ENCODE data around the gene FN1.
A peak's percentile ranks its signal among the peaks of the same experiment; 100 is the strongest.

Gene FN1

GRCh38 chr2:215435870-215436704, at the start of gene FN1:
Gene FN1, minus strand, starts transcription at chr2:215436068. Its CDS starts 266 bp downstream, at chr2:215435802.
- peak; percentile 88 for DNase-seq (ENCODE audit: low read depth)

GRCh38 chr2:215485032-215485431, 49.2 kb upstream of the FN1 start:
- DNase-seq (ENCODE audit: low read depth), result no peak

GRCh38 chr2:215484570-215484969, 48.7 kb upstream of the FN1 start:
- no peak for DNase-seq (ENCODE audit: low read depth)

GRCh38 chr2:215483431-215483830, 47.6 kb upstream of the FN1 start:
- DNase-seq (ENCODE audit: low read depth), result no peak

GRCh38 chr2:215479536-215480240, 43.8 kb upstream of the FN1 start:
- DNase-seq (ENCODE audit: low read depth), result no peak

DNA sequence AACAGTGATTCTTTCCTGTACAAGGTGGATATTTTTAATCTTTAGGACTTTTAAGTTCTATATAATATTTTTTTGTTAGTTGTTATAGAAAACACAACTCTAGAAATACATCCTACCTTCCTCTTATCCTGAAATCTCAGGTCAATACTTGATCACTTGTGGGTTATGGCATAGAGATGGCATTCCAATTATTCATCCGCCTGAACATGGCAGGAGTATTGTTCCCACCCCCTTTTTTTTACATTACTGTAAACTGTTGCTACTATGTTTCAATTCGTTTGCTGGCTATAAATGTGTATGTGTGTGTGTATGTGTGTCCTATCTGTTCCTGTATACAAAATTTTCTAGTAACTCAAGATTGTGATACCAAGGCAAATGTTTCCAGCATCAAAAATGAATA, 43.3 kb upstream of the FN1 start:
- no peak for DNase-seq (ENCODE audit: low read depth)

- DNase-seq (ENCODE audit: low read depth), result no peak
These were observed 40.6 kb upstream of the FN1 start for GRCh38 chr2:215476424-215476823.

GRCh38 chr2:215466097-215466909, 30.4 kb upstream of the FN1 start:
- no peak for DNase-seq (ENCODE audit: low read depth)

DNA sequence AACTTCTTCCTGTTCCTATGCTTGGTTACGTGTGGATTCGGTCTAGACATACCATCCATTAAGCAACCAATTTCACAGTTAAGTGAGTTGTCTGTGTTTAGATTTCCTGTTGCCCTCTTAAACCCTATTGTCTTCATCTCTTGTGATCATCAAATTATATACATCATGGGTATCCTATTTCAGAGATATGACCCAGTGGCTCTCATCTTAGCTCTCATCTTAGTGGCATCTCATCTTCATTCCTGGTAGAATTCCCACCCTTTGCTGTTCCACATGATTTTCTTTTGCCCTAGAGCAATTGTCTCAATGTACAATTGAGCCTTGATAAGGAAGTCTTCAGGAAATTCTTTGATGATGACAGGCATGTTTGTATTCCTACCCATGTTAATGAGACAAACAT, 29.4 kb upstream of the FN1 start:
- no peak for DNase-seq (ENCODE audit: low read depth)

DNA sequence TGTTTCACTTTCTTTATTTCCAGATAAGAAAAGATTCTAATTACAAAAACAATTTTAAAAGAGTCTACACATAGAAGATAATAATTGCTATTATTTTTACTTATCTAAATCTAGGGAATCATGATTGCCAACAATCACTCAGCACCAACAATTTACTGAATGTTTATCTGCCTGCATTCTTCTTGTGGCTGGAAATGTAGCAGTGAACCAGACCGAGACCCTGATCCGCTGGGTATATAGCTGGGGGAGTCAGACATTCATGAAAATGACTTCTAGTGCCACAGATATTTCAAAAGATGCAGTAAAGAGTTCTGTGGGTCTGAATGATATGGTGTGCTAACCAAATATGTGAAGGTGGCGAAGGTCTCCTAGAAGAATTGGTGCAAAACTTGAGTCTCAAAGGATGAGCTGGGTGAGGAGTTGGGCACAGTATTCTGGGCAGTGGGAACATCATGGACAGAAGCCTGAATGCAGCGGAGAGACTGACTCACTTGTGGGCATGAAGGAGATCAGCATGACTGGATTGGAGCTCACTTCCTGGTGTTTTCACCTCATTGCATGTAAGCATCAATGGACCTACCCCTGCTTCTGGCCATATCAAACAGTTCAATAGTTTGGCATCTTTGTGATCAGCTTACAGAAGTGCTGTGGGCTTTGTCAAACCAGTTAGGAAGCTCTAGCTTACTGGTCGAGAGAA, 26.1 kb upstream of the FN1 start:
- DNase-seq (ENCODE audit: low read depth), result no peak

- peak; percentile 91 for DNase-seq (ENCODE audit: low read depth)
These were observed 25.0 kb upstream of the FN1 start for GRCh38 chr2:215460682-215461382.

DNA sequence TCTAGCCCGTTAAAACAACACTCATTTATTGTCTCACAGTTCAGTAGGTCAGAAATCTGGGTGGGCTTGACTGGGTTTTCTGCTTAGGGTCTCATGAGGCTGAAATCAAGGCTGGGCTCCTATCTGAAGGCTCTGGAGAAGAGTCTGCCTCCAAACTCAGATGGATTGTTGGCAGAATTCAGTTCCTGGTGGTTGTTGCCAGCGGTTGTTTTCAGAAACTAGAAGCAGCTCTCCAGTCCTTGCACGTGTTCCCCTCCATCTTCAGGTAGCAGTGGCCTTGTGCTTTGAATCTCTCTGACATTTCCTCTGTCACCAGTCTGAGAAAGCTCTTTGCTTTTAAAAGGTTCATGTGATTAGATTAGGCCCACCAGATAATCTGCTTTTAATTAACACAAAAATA, 20.1 kb upstream of the FN1 start:
- no peak for DNase-seq (ENCODE audit: low read depth)

GRCh38 chr2:215454519-215455246, 18.8 kb upstream of the FN1 start:
- DNase-seq (ENCODE audit: low read depth), result no peak

DNA sequence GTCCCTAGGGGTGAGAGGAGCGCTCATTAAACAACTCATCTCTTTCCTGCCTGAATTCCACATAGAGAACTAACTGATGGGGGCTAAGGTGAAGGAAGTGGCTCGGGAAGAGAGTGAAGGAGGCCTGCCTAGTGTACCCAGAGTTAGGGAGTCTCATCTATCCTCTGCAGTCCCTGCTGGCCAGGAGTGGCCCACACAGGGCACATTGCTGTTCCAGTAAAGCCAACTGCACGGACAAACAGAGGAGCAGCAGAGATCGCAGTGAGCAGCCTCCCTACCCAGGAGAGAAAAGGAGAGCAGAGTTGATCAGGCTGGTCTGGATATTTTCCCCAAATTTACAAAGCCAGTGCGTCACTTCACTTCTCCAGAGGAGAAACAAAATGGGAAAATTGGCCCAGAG, 16.9 kb upstream of the FN1 start:
- DNase-seq (ENCODE audit: low read depth), result no peak

GRCh38 chr2:215451012-215451756, 15.3 kb upstream of the FN1 start:
- DNase-seq (ENCODE audit: low read depth), result no peak

DNA sequence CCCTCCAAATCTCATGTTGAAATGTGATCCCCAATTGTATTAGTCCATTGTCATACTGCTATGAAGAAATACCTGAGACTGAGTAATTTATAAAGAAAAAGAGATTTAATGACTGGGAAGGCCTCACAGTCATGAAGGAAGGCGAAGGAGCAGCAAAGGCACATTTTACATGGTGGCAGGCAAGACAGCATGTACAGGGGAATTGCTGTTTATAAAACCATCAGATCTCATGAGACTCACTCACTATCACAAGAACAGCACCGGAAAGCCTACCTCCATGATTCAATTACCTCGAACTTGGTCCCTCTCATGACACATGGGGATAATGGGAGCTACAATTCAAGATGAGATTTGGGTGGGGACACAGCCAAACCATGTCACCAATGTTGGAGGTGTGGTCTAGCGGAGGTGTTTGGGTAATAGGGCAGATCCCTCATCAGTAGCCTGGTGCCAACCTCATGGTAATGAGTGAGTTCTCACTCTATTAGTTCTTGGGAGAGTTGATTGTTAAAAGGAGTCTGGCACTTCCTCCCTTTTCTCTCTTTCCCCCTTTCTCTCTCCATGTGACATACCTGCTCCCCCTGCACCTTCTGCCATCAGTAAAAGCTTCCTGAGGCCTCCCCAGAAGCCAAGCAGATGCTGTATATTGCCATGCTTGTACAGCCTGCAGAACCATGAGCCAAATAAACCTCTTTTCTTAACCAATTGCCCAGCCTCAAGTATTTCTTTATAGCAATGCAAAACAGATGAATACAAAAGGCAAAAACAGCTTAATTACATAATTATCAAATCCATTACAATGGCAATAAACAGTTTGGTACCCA, 14.5 kb upstream of the FN1 start:
- no peak for DNase-seq (ENCODE audit: low read depth)

- DNase-seq (ENCODE audit: low read depth), result no peak
These were observed 11.8 kb upstream of the FN1 start for GRCh38 chr2:215447673-215448081.

DNA sequence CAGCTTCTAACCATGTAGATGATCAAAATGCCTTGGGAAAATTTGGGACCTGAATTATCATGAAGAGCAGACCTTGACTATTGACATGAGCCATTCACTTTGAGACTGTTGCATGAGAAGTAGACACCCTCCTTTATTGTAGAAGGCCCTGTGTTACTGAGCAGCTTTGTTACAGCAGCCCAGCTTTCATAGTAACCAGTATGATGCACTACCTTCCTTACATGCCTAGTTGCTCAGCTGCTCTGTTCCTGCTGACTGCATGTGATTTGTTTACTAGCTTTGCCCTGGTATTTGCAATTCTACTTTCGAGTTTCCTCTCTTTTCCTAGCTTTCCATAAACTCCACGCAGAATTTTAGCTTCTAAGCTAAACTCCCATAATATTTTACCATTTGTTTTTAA, 11.2 kb upstream of the FN1 start:
- no peak for DNase-seq (ENCODE audit: low read depth)

DNA sequence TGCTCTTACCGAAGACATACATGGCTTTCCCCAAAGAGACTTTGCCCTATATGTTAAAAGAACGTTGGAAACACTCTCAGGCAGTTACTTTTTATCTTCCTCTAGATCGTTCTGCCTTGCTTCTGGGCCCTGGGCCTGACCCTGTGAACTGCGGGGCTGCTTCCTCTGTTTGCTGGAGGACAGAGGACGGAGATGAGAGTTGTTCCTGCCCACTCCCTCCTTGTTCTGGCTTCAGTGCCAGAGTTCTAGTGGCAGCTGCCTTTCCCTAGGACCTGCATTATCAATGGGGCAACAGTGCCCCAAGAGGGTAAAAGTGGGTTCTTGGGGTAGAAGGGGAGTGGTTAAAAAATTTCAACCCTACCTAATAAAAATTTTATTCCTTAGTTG, 6.5 kb upstream of the FN1 start:
- no peak for DNase-seq (ENCODE audit: low read depth)

All from HS-5 (cell line).